Astrocyte (in vitro differentiated cells and primary cell): ENCODE data around the gene TNNI3. TPM values are rescaled to one million over a fixed set of nuclear protein-coding genes. Genes with fewer than 3 reads are reported as not detected.

Experiments used
- DNase-seq: peaks from one replicate; pipeline ENCODE4 v3.0.0-alpha.2; 2010; ENCODE audit warnings: low read depth
- FAIRE-seq: peaks from 2 replicates; lab custom pipeline; 2011; peaks lifted over from hg19 to GRCh38; lab: Jason Lieb, UNC
- H2AFZ ChIP-seq: 2 replicates; pipeline ENCODE4 v1.6.0; 2012; ENCODE audit warnings: low read depth, low read length, inconsistent platforms
- H3K27ac ChIP-seq: 2 replicates; pipeline ENCODE4 v1.5.1; 2011; ENCODE audit warnings: low read depth, low read length, inconsistent platforms
- H3K27me3 ChIP-seq: 2 replicates; pipeline ENCODE4 v1.6.0; 2011; ENCODE audit warnings: low read length, inconsistent platforms; ENCODE audit not compliant: insufficient read depth
- H3K36me3 ChIP-seq: 2 replicates; pipeline ENCODE4 v1.5.1; 2011; ENCODE audit warnings: low read length, inconsistent platforms; ENCODE audit not compliant: insufficient read depth
- H3K4me1 ChIP-seq: 2 replicates; pipeline ENCODE4 v1.5.1; 2011; ENCODE audit warnings: low read length, inconsistent platforms; ENCODE audit not compliant: insufficient read depth
- H3K4me2 ChIP-seq: 2 replicates; pipeline ENCODE4 v1.6.0; 2012; ENCODE audit warnings: low read length, inconsistent platforms
- H3K4me3 ChIP-seq: 2 replicates; pipeline ENCODE4 v1.5.1; 2011; ENCODE audit warnings: low read depth, mild to moderate bottlenecking, low read length, inconsistent platforms; ENCODE audit not compliant: insufficient read depth
- H3K79me2 ChIP-seq: 2 replicates; pipeline ENCODE4 v1.6.0; 2012; ENCODE audit warnings: mild to moderate bottlenecking, low read length, inconsistent platforms; ENCODE audit not compliant: insufficient read depth
- H3K9ac ChIP-seq: 2 replicates; pipeline ENCODE4 v1.6.0; 2012; ENCODE audit warnings: mild to moderate bottlenecking, low read length, inconsistent platforms
- H3K9me3 ChIP-seq: 2 replicates; pipeline ENCODE4 v1.5.1; 2012; ENCODE audit warnings: low read depth, mild to moderate bottlenecking, low read length, inconsistent platforms; ENCODE audit not compliant: insufficient read depth
- H4K20me1 ChIP-seq: 2 replicates; pipeline ENCODE4 v1.6.0; 2012; ENCODE audit warnings: low read length, inconsistent platforms; ENCODE audit not compliant: insufficient read depth
- H3K27ac Mint-ChIP-seq: one replicate; pipeline ENCODE4 v1.8.0; 2021; ENCODE audit warnings: mild to moderate bottlenecking, mixed read lengths; ENCODE audit not compliant: unreplicated experiment
- H3K27me3 Mint-ChIP-seq: one replicate; pipeline ENCODE4 v1.8.0; 2021; ENCODE audit warnings: low read depth, mixed read lengths; ENCODE audit not compliant: unreplicated experiment
- H3K36me3 Mint-ChIP-seq: one replicate; pipeline ENCODE4 v1.8.0; 2021; ENCODE audit warnings: low read depth, mixed read lengths; ENCODE audit not compliant: unreplicated experiment
- H3K4me1 Mint-ChIP-seq: one replicate; pipeline ENCODE4 v1.8.0; 2021; ENCODE audit warnings: low read depth, mixed read lengths; ENCODE audit not compliant: unreplicated experiment
- H3K4me3 Mint-ChIP-seq: one replicate; pipeline ENCODE4 v1.8.0; 2021; ENCODE audit warnings: mild to moderate bottlenecking, moderate library complexity, mixed read lengths; ENCODE audit not compliant: unreplicated experiment
- H3K9me3 Mint-ChIP-seq: one replicate; pipeline ENCODE4 v1.8.0; 2021; ENCODE audit warnings: mild to moderate bottlenecking, mixed read lengths; ENCODE audit not compliant: unreplicated experiment
- EZH2 ChIP-seq: IDR thresholded peaks from 2 replicates; pipeline ENCODE4 v1.6.1; 2012; ENCODE audit warnings: mild to moderate bottlenecking, low read length, inconsistent platforms; ENCODE audit not compliant: insufficient read depth
- total RNA-seq: library from RNA; stranded (reverse); gene quantifications from 2 replicates; pipeline ENCODE4 v1.2.1, GENCODE V29; 2021
- TF ChIP-seq, protein P1 (sequence below): IDR thresholded peaks from 2 replicates; pipeline ENCODE4 v1.5.1; 2011; ENCODE audit warnings: low read depth, mild to moderate bottlenecking, inconsistent platforms, low read length, moderate library complexity; ENCODE audit not compliant: insufficient read depth

TNNI3 gene
- total RNA-seq, 1 donor from 2014 or later, result not detected

GRCh38 chr19:55199620-55200204 is 42.2 kb upstream of the TNNI3 start:
- no peak for TF ChIP-seq EZH2
- TF ChIP-seq, protein P1, sequence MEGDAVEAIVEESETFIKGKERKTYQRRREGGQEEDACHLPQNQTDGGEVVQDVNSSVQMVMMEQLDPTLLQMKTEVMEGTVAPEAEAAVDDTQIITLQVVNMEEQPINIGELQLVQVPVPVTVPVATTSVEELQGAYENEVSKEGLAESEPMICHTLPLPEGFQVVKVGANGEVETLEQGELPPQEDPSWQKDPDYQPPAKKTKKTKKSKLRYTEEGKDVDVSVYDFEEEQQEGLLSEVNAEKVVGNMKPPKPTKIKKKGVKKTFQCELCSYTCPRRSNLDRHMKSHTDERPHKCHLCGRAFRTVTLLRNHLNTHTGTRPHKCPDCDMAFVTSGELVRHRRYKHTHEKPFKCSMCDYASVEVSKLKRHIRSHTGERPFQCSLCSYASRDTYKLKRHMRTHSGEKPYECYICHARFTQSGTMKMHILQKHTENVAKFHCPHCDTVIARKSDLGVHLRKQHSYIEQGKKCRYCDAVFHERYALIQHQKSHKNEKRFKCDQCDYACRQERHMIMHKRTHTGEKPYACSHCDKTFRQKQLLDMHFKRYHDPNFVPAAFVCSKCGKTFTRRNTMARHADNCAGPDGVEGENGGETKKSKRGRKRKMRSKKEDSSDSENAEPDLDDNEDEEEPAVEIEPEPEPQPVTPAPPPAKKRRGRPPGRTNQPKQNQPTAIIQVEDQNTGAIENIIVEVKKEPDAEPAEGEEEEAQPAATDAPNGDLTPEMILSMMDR, result no peak
- no peak overlapping the region for H3K27ac Mint-ChIP-seq
- H3K4me1 Mint-ChIP-seq, result no peaks in the 10 kb centered on the region
- H3K36me3 Mint-ChIP-seq, result peaks cover 6% of the 10 kb centered on the region
- no peaks in the 10 kb centered on the region for H3K4me1 ChIP-seq
- H3K27ac ChIP-seq, result no peak overlapping the region
- no peaks in the 10 kb centered on the region for H3K9me3 ChIP-seq
- FAIRE-seq, result no peak
- H3K4me2 ChIP-seq, result no peak overlapping the region
- peaks cover 31% of the 10 kb centered on the region for H3K27me3 Mint-ChIP-seq
- H4K20me1 ChIP-seq, result no peaks in the 10 kb centered on the region
- no peaks in the 10 kb centered on the region for H3K27me3 ChIP-seq
- no peak overlapping the region for H3K4me3 Mint-ChIP-seq
- H3K36me3 ChIP-seq, result no peaks in the 10 kb centered on the region
- H2AFZ ChIP-seq, result no peak overlapping the region
- no peak for DNase-seq
- peaks cover 3% of the 10 kb centered on the region for H3K9me3 Mint-ChIP-seq
- no peaks in the 10 kb centered on the region for H3K79me2 ChIP-seq
- H3K4me3 ChIP-seq, result no peak overlapping the region
- H3K9ac ChIP-seq, result no peak overlapping the region

DNA sequence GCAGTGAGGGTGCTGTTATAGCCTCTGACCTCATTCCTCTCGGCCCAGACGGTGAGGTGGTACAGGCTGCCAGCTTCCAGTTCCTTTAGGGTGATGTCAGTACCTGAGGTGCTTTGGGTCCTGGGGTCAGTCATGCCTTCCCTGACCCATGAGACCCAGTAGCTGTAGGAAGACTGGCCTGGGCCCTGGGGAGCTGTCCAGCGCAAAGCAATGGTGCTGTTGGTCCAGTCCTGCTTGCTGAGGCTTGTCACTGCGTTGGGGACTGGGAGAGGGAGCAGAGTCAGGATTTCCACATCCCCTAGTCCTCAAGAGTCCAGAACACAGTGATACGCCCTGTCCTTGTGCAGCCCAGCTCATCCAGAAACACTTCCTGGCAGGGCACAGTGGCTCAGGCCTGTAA is 41.1 kb upstream of the TNNI3 start:
- FAIRE-seq, result no peak
- no peak overlapping the region for H3K4me2 ChIP-seq
- H3K27me3 ChIP-seq, result no peaks in the 10 kb centered on the region
- no peaks in the 10 kb centered on the region for H3K4me1 ChIP-seq
- no peak overlapping the region for H2AFZ ChIP-seq
- H3K79me2 ChIP-seq, result no peaks in the 10 kb centered on the region
- DNase-seq, result no peak
- no peak overlapping the region for H3K27ac ChIP-seq
- peaks cover 3% of the 10 kb centered on the region for H3K9me3 Mint-ChIP-seq
- no peak overlapping the region for H3K27ac Mint-ChIP-seq
- H3K4me3 ChIP-seq, result no peak overlapping the region
- TF ChIP-seq, protein P1, result no peak
- no peak for TF ChIP-seq EZH2
- H3K9me3 ChIP-seq, result no peaks in the 10 kb centered on the region
- H4K20me1 ChIP-seq, result no peaks in the 10 kb centered on the region
- H3K9ac ChIP-seq, result no peak overlapping the region
- no peaks in the 10 kb centered on the region for H3K4me1 Mint-ChIP-seq
- H3K36me3 ChIP-seq, result no peaks in the 10 kb centered on the region
- no peak overlapping the region for H3K4me3 Mint-ChIP-seq
- peaks cover 37% of the 10 kb centered on the region for H3K27me3 Mint-ChIP-seq
- H3K36me3 Mint-ChIP-seq, result peaks cover 6% of the 10 kb centered on the region

- no peak overlapping the region for H3K4me2 ChIP-seq
- Mint-ChIP-seq H3K27me3 (peaks cover 43% of the 10 kb centered on the region), H3K4me3 (no peak overlapping the region), H3K4me1 (no peaks in the 10 kb centered on the region), H3K36me3 (peaks cover 6% of the 10 kb centered on the region), H3K27ac (no peak overlapping the region), H3K9me3 (peaks cover 3% of the 10 kb centered on the region)
- no peak overlapping the region for H3K27ac ChIP-seq
- no peaks in the 10 kb centered on the region for H3K27me3 ChIP-seq
- H3K79me2 ChIP-seq, result no peaks in the 10 kb centered on the region
- H2AFZ ChIP-seq, result no peak overlapping the region
- no peaks in the 10 kb centered on the region for H3K9me3 ChIP-seq
- no peaks in the 10 kb centered on the region for H3K4me1 ChIP-seq
- H3K36me3 ChIP-seq, result no peaks in the 10 kb centered on the region
- DNase-seq (no peak), FAIRE-seq (no peak)
- no peak overlapping the region for H3K9ac ChIP-seq
- no peaks in the 10 kb centered on the region for H4K20me1 ChIP-seq
- TF ChIP-seq, protein P1, result no peak
- no peak for TF ChIP-seq EZH2
- no peak overlapping the region for H3K4me3 ChIP-seq
These were observed 40.0 kb upstream of the TNNI3 start for GRCh38 chr19:55197528-55197927.
